GM12874 (cell line): ENCODE results near the gene TMEM255B.

Experiments
- TF ChIP-seq, protein P1 (sequence below): IDR thresholded peaks from 2 replicates; pipeline ENCODE4 v1.5.1; 2011; ENCODE audit warnings: low read depth, mild to moderate bottlenecking, control low read depth, low read length, moderate library complexity; ENCODE audit not compliant: insufficient read depth

Gene TMEM255B

DNA sequence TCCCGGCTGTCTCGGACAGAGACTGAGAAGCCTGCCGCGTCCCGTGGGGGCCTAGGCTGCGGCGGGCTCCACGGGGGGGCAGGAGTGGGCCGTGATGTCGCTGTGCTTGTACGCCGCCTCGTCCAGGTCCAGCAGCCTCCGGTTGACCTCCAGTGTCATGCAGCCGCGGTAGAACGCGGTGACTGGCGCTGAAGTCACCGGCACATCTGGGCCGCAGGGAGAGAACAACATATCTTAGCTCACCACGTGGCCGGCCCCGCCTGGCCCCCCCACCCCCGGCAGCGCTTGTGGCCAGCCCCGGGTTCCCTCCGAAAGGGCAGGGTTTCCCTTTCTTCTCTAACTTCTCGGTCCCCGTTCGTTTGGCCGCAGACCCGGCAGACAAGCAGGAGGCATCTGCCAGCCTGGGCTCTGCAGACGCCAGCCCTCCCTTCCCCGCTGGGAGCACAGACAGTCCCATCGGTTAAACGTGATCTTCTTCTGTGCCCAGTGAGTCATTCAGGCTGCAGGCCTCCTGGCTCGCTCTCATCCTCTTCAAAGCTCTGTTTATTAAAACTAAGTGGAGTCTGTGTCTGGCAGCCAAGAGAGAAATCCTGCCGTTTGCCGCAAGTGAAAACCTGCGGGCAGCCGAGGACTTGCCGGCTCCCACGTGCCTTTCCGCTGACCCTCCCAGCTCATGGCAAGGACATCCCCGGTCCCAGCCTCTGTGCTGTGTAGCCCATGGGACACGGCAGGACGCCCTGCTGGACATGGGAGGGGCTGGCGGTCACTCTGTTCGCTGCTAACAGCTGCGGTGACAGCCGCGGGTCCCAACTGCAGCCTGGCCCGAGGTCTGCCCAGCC, 62.0 kb downstream of the TMEM255B start:
- TF ChIP-seq, protein P1, sequence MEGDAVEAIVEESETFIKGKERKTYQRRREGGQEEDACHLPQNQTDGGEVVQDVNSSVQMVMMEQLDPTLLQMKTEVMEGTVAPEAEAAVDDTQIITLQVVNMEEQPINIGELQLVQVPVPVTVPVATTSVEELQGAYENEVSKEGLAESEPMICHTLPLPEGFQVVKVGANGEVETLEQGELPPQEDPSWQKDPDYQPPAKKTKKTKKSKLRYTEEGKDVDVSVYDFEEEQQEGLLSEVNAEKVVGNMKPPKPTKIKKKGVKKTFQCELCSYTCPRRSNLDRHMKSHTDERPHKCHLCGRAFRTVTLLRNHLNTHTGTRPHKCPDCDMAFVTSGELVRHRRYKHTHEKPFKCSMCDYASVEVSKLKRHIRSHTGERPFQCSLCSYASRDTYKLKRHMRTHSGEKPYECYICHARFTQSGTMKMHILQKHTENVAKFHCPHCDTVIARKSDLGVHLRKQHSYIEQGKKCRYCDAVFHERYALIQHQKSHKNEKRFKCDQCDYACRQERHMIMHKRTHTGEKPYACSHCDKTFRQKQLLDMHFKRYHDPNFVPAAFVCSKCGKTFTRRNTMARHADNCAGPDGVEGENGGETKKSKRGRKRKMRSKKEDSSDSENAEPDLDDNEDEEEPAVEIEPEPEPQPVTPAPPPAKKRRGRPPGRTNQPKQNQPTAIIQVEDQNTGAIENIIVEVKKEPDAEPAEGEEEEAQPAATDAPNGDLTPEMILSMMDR = no peak

DNA sequence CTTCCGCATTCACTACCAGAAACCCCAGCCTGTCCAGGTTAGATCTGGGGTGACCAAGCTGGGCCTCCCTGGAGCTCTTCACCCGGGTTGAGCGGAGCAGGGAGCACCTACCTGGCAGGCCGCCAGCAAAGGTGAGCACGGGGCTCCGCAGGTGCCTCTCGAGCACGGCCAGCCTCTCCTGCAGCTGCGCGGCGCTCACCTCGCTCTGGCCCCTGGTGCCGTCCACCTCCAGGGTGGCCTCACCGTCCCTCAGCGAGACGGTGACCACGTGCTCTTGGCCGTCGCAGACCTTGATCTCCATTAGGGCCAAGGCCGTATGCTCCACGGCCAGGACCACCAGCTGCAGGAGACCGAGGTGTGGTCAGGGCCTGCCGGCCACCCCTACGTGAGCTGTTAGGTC, 62.8 kb downstream of the TMEM255B start:
- TF ChIP-seq, protein P1 = no peak

DNA sequence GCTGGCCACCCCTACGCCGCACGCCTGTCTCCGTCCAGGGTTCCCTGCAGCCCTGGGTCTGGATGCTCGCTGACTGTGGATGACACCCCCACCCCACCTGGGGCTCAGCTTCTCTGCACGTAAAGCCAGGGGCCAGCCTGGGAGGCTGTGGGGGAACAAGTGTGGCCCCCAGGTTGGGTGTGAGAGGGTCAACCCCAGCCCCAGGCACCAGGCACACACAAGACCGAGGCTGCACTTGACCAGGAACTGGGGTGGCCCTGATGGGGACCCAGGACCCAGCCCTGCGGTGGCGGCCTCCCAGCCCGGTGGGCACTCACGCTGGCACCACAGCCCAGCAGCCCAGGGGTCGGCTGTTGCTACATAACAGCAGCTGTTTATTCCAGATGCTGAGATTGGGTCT, 63.2 kb downstream of the TMEM255B start:
- TF ChIP-seq, protein P1 = no peak

DNA sequence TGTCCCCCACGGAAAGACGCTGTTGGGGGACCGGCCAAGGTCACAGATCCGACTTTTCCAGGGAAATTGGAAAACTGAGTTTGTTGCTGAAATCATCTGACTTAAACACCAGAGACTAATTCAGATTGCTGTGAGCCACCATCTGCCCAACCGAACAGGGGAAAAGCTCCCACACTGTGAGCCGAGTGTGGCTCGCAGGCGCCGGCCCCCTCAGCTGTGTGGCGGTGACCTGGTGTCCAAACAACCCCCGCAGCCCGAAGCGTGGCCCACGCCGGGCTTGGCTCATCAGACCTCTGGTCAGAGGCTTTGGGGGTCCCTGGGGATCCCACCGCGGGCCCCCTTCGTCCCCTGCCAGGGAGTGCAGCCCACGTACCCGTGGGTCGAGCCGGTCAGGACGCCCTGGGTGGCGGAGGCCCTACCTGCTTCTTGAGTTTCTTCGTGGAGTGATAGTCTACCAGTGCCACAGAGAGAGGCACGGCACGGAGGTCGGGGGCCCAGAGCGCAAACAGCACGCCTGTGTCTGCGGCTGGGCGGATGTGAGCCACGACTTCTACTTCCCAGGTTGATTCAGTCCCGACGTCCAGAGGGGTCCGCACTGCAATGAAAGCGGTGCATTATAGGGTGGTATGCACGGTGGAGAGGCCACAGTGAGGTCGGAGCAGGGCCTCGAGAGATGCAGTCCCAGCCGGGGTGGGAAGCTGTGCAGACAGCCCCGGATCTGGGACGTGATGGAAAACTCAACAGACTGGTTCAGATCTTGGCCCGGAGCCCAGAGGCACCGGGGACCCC, 64.1 kb downstream of the TMEM255B start:
- TF ChIP-seq, protein P1 = no peak

DNA sequence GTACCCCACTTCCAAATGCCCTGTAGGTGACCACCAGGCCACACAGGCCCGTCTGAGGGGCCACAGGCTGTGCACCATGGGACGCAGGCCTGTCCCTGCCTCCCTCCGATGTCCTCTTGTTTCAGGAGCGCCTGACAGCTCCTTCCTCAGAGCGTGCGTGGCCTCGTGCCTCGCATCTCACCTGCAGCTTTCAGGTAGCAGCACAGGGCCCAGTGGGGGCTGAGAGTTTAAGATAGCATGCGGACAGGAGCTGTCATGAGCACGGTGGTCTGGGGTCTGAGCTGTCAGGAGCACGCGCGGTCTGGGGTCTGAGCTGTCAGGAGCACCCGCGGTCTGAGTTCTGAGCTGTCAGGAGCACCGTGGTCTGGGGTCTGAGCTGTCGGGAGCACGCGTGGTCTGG, 64.7 kb downstream of the TMEM255B start:
- TF ChIP-seq, protein P1 = no peak

DNA sequence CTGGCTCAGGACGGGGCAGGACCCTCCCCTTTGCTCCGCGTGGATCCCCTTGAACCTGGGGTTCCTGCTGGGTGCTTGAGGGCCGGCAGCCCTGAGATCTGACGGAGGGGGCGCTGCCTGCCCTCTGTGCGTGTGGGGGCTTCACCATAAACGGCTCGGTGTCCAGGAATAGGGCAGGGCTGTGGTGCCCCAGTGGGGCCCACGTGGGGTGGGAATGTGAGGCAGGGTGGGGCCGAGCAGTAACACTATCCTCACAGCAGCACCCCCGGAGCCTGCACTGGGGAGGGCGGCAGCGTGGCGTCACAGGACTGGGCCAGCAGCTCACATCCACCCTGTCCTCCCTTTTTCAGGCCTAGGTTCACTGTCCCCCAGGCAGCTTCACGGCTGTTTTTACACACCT, 66.8 kb downstream of the TMEM255B start:
- TF ChIP-seq, protein P1 = no peak

DNA sequence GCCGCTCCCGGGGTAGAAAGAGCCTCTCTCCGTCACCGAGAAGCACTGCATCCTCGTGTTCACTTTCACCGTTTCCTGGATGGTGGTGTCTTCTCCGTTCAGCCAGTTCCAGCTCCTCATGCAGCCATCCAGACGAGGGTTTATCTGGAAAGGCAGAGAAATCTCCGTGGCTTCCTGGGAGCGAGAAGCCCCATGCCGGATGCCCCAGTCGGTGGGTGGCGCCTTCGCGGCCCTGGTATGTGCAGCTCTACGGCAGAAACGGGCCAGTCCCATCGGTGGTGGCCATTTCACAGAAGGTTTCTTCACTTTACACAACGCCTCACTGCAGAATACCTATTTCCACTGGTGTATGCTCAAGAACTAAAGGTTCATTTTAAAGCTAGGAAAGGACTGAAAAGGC, 68.0 kb downstream of the TMEM255B start:
- TF ChIP-seq, protein P1 = no peak
